GM12878 (cell line): Measurements from ENCODE around the gene TCF7L1. TPM values are rescaled to one million over a fixed set of nuclear protein-coding genes. Genes with fewer than 3 reads are reported as not detected.

Experiments used
- ATAC-seq: fragments of 200-7000 bp; cut with Tn5 transposase; 3 replicates; pipeline ENCODE4 v1.9.1; 2020; ENCODE audit warnings: mild to moderate bottlenecking, moderate library complexity
- BruUV-seq: library from RNA; stranded (reverse); fragments of 400-500 nt; replicated peaks from 2 replicates; lab custom pipeline; 2021; lab: Mats Ljungman, UMichigan
- CTCF ChIA-PET: fragments of 300-600 bp; sonication (Branson Sonifier 250); formaldehyde crosslinking; extraction: SDS; loops from one replicate; lab custom pipeline; 2021; ENCODE audit warnings: inconsistent platforms; lab: Yijun Ruan, JAX
- POLR2A ChIA-PET: fragments of 350-600 bp; formaldehyde crosslinking; extraction: SDS; loops from one replicate; lab custom pipeline; 2021; ENCODE audit warnings: inconsistent platforms; lab: Charles Lee
- RAD21 ChIA-PET: fragments of 300-600 bp; sonication (Branson Sonifier 250); formaldehyde crosslinking; loops from one replicate; lab custom pipeline; 2023; ENCODE audit warnings: antibody characterized with exemption; ENCODE audit not compliant: unreplicated experiment; lab: Charles Lee
- SMC1A ChIA-PET: fragments of 300-600 bp; sonication (Branson Sonifier 250); formaldehyde crosslinking; loops from one replicate; lab custom pipeline; 2023; ENCODE audit not compliant: unreplicated experiment, uncharacterized antibody; lab: Charles Lee
- DNase-seq: peaks from one replicate; pipeline ENCODE4 v3.0.0-alpha.2; 2011; ENCODE audit warnings: low read depth, low spot score
- FAIRE-seq: peaks from 3 replicates; lab custom pipeline; 2011; peaks lifted over from hg19 to GRCh38; lab: Jason Lieb, UNC
- H2AFZ ChIP-seq: 2 replicates; pipeline ENCODE4 v1.6.0; 2011; ENCODE audit warnings: low read depth, low read length, control low read depth; ENCODE audit not compliant: control insufficient read depth
- H3K27ac ChIP-seq: 2 replicates; pipeline ENCODE4 v1.5.1; 2011; ENCODE audit warnings: control low read depth; ENCODE audit not compliant: control insufficient read depth, insufficient read depth
- H3K27me3 ChIP-seq, 2 experiments: replicated peaks in 1 of 2; 2 replicates each; pipeline versions ENCODE4 v1.6.0 to v1.6.1; 2011; ENCODE audit warnings: low read length in 1 of 2; ENCODE audit not compliant: control insufficient read depth in 2 of 2, insufficient read depth in 2 of 2
- H3K36me3 ChIP-seq, 2 experiments: 2 replicates each; pipeline ENCODE4 v1.5.1; 2011; ENCODE audit warnings: low read length in 1 of 2; ENCODE audit not compliant: control insufficient read depth in 2 of 2, insufficient read depth in 2 of 2
- H3K4me1 ChIP-seq: 2 replicates; pipeline ENCODE4 v1.6.1; 2011; ENCODE audit warnings: mild to moderate bottlenecking, low read length, moderate library complexity, mixed read lengths; ENCODE audit not compliant: control insufficient read depth, insufficient read depth
- H3K4me2 ChIP-seq: 2 replicates; pipeline ENCODE4 v1.6.0; 2011; ENCODE audit warnings: control low read depth; ENCODE audit not compliant: control insufficient read depth, insufficient read depth
- H3K4me3 ChIP-seq: fragments of 200-600 bp; sonication (generic); 2 replicates; pipeline ENCODE4 v1.5.1; 2016
- H3K79me2 ChIP-seq: 2 replicates; pipeline ENCODE4 v1.6.0; 2011; ENCODE audit warnings: low read length; ENCODE audit not compliant: control insufficient read depth, insufficient read depth
- H3K9ac ChIP-seq: 2 replicates; pipeline ENCODE4 v1.8.0; 2011; ENCODE audit warnings: low read length, control low read depth, mixed read lengths; ENCODE audit not compliant: control insufficient read depth, insufficient read depth
- H3K9me3 ChIP-seq: replicated peaks from 3 replicates; pipeline ENCODE4 v1.5.1; 2011; ENCODE audit warnings: mild to moderate bottlenecking, low read length; ENCODE audit not compliant: control insufficient read depth, insufficient read depth
- H4K20me1 ChIP-seq: 2 replicates; pipeline ENCODE4 v1.6.0; 2011; ENCODE audit not compliant: control insufficient read depth, insufficient read depth
- ELK1 ChIP-seq: IDR thresholded peaks from 2 replicates; pipeline ENCODE4 v1.6.1; 2012; ENCODE audit warnings: low read depth, low read length, improper control_type of control experiment
- MYC ChIP-seq: IDR thresholded peaks from 2 replicates; pipeline ENCODE4 v1.6.1; 2011; ENCODE audit warnings: mild to moderate bottlenecking, low read length, moderate library complexity, inconsistent platforms; ENCODE audit not compliant: insufficient read depth, insufficient replicate concordance, insufficient read length, severe bottlenecking
- RAD21 ChIP-seq: IDR thresholded peaks from 2 replicates; pipeline ENCODE4 v1.6.1; 2011; ENCODE audit warnings: mild to moderate bottlenecking, low read depth, low read length, moderate library complexity; ENCODE audit not compliant: insufficient read depth
- USF2 ChIP-seq: IDR thresholded peaks from 2 replicates; pipeline ENCODE4 v1.6.1; 2011; ENCODE audit warnings: low read depth, low read length, improper control_type of control experiment, borderline replicate concordance
- ZBTB40 ChIP-seq: fragments of 450-650 bp; IDR thresholded peaks from 2 replicates; pipeline ENCODE4 v1.6.1; 2016; ENCODE audit warnings: mild to moderate bottlenecking, moderate library complexity, borderline replicate concordance
- WGBS: methylation state at CpG from one replicate; pipeline ENCODE4 v1.1.6; 2016; ENCODE audit warnings: low lambda C conversion rate; ENCODE audit not compliant: insufficient replicate concordance, insufficient coverage; ENCODE audit errors: missing lambda C conversion rate; 5-methylcytosine and 5-hydroxymethylcytosine counted together
- in situ Hi-C: fragments of 300-500 bp; cut with MboI; formaldehyde crosslinking; loops from 9 replicates; pipeline ENCODE4 v1.14.3; 2018; ENCODE audit warnings: mixed read lengths
- intact Hi-C: fragments of 100-400 bp; cut with micrococcal nuclease; formaldehyde crosslinking; loops from one replicate; pipeline ENCODE4 v1.14.2; 2022; ENCODE audit not compliant: unreplicated experiment
- polyA plus RNA-seq, 11 experiments: library from polyadenylated mRNA; depleted of rRNA in 4 of 11; unstranded in 6 of 11; stranded (reverse) in 5 of 11; fragments of >200 nt; fragmentation: Nextera tagmentation in 4 of 11; fragmentation: Illumina TruSeq in 1 of 11; extraction: Ambion mirVana in 4 of 11; extraction: Trizol in 1 of 11; gene quantifications; 1 replicate in 1 of 11; 2 replicates in 10 of 11; pipeline versions ENCODE4 v1.2.1 to v1.2.3, GENCODE V29; 2011 to 2016; ENCODE audit warnings: inconsistent platforms in 2 of 11, missing spikeins in 2 of 11, low read depth in 1 of 11
- total RNA-seq, 4 experiments: library from RNA; depleted of rRNA in 3 of 4; stranded (reverse); fragments of >200 nt in 3 of 4; fragmentation: Illumina TruSeq in 1 of 4; extraction: Trizol in 1 of 4; gene quantifications; 2 replicates each; pipeline versions ENCODE4 v1.2.1 to v1.2.3, GENCODE V29; 2013 to 2021

The TCF7L1 gene
- total and polyA plus RNA-seq, 10 of the 15 experiments (the other 5 are each of a cell fraction or from before 2014, with no cell fraction given), result 0.03 to 0.11 (median 0.10) TPM; not detected in 7

GRCh38 chr2:85183479-85183878 is 50.3 kb downstream of the TCF7L1 start:
- Histone ChIP-seq H3K4me1 (no peaks in the 10 kb centered on the region), H2AFZ (no peak overlapping the region), H3K4me3 (no peak overlapping the region), H3K4me2 (no peak overlapping the region), H3K9ac (no peak overlapping the region), H3K27ac (no peak overlapping the region), H4K20me1 (no peaks in the 10 kb centered on the region), H3K79me2 (no peaks in the 10 kb centered on the region), H3K36me3 (no peaks in the 10 kb centered on the region), H3K27me3 (peaks cover 1 to 7% of the 10 kb centered on the region in 2 experiments), H3K9me3 (no peaks in the 10 kb centered on the region)
- FAIRE-seq, result no peak
- BruUV-seq, result no TSS peak
- WGBS, result 46% methylated on average over 4 of the region's 4 CpGs
- RAD21 ChIA-PET, result no interaction called here
- intact Hi-C loops, result no loop called here
- ATAC-seq, result no peak
- in situ Hi-C loops, result no loop called here
- no peak for DNase-seq
- POLR2A ChIA-PET, result no interaction called here
- CTCF ChIA-PET, result interaction anchor here (1.0 kb wide), 1 partner anchor 9 kb away, joined by 3 read pairs; no protein-coding TSS in a partner anchor
- TF ChIP-seq MYC, result no peak
- no peak for TF ChIP-seq RAD21
- SMC1A ChIA-PET, result no interaction called here

GRCh38 chr2:85184231-85184630 is 51.0 kb downstream of the TCF7L1 start:
- FAIRE-seq (no peak), DNase-seq (no peak), ATAC-seq (no peak)
- Histone ChIP-seq H3K4me2 (no peak overlapping the region), H2AFZ (no peak overlapping the region), H4K20me1 (no peaks in the 10 kb centered on the region), H3K79me2 (no peaks in the 10 kb centered on the region), H3K27ac (no peak overlapping the region), H3K4me3 (no peak overlapping the region), H3K9me3 (no peaks in the 10 kb centered on the region), H3K4me1 (no peaks in the 10 kb centered on the region), H3K27me3 (peaks cover 1 to 4% of the 10 kb centered on the region in 2 experiments), H3K36me3 (no peaks in the 10 kb centered on the region), H3K9ac (no peak overlapping the region)
- SMC1A ChIA-PET, result no interaction called here
- in situ Hi-C loops (no loop called here), intact Hi-C loops (no loop called here)
- CTCF ChIA-PET, result interaction anchor here (1.0 to 1.6 kb wide), 3 partner anchors 8 to 101 kb away, joined by 3 to 5 read pairs (median 3); no protein-coding TSS in a partner anchor
- POLR2A ChIA-PET, result no interaction called here
- RAD21 ChIA-PET, result no interaction called here
- 38% methylated on average over 9 of the region's 9 CpGs for WGBS
- no TSS peak for BruUV-seq
- TF ChIP-seq ZBTB40 (no peak), USF2 (no peak), ELK1 (no peak)
